HG03095 (cell line): ENCODE measurements around the gene SOCS1.

ENCODE experiments used
- ATAC-seq: cut with Tn5 transposase; IDR thresholded peaks from one replicate; pipeline ENCODE4 v1.9.1; 2021; ENCODE audit warnings: moderate library complexity; ENCODE audit not compliant: unreplicated experiment

Gene SOCS1

DNA sequence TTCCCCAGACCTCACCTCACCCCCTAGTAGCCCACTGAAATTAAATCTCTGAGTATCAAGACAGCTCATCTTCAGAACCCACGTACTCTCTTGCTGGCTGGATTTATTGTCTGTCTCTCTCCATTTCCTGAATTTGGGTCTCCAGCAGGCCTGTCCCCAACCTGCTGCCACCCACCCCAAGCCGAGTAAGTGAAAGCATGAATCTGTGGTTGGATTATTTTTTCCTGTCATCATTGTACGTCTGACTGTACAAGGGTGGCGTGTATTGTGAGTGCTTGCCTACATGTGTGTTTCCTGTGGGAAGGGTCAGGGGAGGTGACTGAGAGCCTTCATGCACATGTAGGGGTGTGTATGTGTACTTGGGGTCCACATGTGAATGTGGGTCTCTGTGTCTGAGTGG lies 7.7 kb upstream of the SOCS1 start:
- no peak for ATAC-seq

DNA sequence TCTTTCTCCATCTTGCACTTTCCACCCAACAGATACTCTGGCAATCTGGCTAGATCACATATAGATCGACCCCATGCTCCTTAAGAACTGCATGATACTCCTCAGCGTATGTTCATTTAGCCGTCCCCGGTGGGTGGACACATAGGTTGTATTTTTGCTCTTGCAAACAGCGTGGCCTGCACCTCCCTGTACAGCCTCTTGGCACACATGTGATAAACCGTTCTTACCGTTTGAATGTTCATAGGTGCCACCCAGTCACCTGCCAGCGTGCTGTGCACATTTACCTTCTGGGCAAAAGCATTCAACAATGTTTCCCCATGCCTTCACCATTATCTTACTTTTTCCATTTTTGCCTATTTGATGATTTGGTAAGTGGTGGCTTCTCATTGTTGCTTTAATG lies 6.9 kb upstream of the SOCS1 start:
- ATAC-seq, result no peak

DNA sequence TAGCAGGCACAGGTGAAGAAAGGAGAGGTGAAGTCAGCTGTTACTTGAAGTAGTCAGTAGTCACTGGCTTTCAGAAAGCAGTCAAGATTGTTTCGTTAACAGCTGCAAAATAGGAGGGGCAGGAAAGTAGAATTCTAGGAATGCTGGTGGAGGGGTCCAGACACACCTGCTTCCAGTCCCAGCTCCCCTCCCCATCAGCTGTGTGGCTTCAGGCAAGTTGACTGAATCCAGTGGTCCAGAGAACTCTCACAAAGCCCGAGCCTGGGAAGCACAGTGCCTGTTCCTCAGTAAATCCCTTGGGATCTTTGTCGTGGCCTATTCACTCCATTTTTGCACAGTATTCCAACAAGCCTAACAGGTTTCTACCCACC lies 4.6 kb upstream of the SOCS1 start:
- ATAC-seq, result no peak

DNA sequence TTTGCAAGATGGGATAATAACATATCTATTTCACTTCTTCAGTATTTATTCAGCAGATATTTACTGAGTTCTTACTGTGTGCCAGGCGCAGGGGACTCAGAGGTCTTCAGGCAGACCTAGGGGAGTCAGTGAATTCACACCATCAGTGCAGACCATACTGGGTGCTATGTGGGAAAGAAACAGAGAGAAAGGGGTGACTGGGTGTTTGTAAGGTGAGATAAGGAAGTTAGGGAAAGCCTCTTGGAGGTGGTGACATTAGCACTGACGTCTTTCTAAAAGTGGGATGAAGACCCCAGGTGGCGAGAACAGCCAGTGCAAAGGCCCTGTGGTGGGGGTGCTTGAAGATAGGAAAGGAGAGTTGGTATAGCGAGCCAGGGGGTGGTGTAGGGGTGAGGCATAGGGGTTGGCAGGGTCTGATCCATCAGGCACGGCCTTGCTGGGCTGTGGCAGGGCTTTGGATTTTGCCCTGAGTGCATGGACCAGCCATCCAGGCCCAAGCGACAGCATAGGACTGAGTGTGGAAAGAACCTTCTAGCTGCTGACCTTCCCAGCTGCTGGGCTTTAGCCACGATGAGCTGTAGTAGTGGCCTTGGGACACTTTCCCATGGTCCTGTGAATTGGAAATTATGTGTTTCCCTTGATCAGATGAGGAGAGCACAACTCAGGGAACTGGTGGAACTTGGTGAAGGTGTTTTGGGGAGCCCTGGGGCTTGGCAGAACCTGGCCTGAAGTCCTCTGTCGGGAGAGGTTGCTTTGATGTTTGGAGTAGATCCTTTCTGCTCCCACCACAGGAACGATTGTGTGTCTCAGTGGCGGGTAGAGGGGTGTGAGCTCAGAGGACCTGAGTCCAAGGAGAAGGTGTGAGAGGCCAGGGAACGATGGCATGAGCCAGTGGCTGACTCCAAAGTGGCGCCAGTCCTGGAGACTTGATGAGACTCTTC lies 3.9 kb upstream of the SOCS1 start:
- no peak for ATAC-seq

- ATAC-seq, result no peak
Measured at GRCh38 chr16:11258553-11259492, 2.8 kb upstream of the SOCS1 start.

- no peak for ATAC-seq
Measured at GRCh38 chr16:11257131-11257938, 1.3 kb upstream of the SOCS1 start.

GRCh38 chr16:11256661-11257130 lies 692 bp upstream of the SOCS1 start:
- ATAC-seq, result no peak

- no peak for ATAC-seq
Measured at GRCh38 chr16:11254913-11255736, 879 bp downstream of the SOCS1 start.

DNA sequence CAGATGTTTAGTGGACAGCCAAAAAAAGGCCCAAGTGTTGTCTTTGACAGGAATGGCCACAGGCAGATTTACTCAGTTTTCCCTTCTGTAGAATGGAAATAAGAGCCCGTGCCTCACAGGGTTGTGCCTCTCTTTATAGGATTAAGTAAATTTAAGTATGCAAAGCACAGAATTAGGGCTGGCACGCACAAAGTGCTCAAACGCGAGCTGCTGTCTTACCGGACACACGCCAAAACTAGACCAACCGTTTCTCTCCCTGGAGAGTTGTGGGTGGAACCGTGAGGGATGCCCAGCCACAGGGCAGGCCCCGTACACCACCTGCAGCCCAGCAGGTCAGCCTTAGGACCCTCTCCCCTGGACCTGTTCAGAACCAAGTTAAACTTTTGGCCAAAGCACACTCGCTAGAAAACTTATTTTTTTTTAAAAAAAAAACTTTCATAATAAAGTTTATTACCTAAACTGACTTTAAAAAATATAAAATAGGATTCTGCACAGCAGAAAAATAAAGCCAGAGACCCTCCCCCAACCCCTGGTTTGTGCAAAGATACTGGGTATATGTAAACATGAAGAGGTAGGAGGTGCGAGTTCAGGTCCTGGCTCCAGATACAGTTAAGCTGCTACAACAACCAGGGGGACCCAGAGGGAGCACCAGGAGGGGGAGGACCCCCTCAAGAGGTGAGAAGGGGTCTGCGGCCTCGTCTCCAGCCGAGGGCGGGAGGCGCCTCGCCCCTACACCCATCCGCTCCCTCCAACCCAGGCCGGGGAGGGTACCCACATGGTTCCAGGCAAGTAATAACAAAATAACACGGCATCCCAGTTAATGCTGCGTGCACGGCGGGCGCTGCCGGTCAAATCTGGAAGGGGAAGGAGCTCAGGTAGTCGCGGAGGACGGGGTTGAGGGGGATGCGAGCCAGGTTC lies 1.8 kb downstream of the SOCS1 start:
- ATAC-seq, result no peak

- ATAC-seq, result no peak
Measured at GRCh38 chr16:11253009-11253994, 2.7 kb downstream of the SOCS1 start.

DNA sequence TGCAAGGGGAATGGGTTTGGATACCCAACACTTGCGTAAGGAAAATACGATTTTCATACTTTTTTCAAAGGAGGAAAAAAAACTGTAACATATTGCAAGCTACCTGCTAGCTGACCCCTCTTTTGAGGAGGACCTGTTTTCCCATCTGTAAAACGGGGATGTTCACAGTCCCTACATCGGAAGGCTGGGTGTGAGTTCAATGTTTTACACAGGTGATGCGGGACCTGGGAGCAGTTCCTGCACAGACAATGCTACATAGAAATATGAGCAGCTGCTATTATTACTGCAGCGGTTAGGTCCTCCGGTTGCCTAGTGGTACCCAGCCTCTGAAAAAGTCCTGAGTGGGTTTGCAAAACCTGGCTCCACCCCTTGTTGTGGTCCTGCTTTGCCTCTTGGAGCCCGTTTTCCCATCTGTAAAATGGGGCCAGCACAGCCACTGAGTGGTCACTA lies 3.5 kb downstream of the SOCS1 start:
- no peak for ATAC-seq

DNA sequence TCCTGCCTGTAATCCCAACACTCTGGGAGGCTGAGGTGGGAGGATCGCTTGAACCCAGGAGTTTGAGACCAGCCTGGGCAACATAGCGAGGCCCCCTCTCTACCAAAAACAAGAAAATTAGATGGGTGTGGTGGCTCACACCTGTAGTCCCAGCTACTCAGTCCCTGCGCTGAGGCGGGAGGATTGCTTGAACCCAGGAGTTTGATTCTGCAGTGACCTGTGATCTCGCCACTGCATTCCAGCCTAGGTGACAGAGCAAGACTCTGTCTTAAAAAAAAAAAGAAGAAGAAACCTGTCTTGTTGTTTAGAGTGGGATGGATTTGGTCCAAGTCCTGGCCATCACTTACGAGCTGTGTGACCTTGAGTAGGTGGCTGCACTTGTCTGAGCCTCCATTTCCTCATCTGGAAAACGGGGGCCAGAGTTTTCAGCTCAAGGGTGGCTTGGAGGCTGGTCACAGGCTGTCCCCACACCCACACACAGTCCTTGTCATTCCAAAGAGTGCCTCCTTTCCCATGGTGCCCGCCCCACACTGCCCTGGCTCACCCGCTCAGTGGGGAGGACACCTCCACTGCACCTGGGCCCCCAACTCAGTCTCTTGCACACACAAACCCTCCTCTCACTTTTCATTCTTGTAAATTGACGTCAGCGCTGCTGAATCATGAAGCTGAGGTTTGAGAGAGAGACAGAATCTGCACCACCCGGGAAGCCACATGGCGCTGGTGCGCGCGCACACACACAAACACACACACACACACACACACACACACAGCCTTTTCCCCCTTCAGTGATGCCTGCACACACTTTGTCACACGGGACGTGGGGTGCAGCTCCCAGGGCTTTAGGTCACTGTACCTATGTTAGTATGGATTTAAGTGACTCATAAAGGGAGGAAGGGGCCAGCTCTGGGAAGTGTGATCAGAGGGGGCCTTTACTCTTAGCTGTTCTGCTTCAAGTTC lies 4.2 kb downstream of the SOCS1 start:
- no peak for ATAC-seq

- no peak for ATAC-seq
Measured at GRCh38 chr16:11250786-11251524, 5.0 kb downstream of the SOCS1 start.

- ATAC-seq, result no peak
Measured at GRCh38 chr16:11250091-11250785, 5.8 kb downstream of the SOCS1 start.
